Kidney (tissue), 14 donors: ENCODE data around the gene TMEM273. TPM values are rescaled to one million over a fixed set of nuclear protein-coding genes. Genes with fewer than 3 reads are reported as not detected.

Experiments
- DNase-seq, 5 donors: peaks; one replicate each; pipeline ENCODE4 v3.0.0-alpha.2; 2013 to 2020
- FAIRE-seq: peaks from 2 replicates; lab custom pipeline; 2012; peaks lifted over from hg19 to GRCh38; lab: Jason Lieb, UNC
- H3K27ac ChIP-seq, 2 donors: one replicate each; pipeline ENCODE4 v1.7.0; 2013; ENCODE audit warnings: low read depth in 2 of 2, low read length in 2 of 2, inconsistent platforms in 1 of 2
- H3K27me3 ChIP-seq: one replicate; pipeline ENCODE4 v1.7.1; 2013; ENCODE audit warnings: low read length, inconsistent platforms; ENCODE audit not compliant: control insufficient read depth, insufficient read depth
- H3K36me3 ChIP-seq, 3 donors: one replicate each; pipeline versions ENCODE4 v1.7.0 to v1.7.1; 2013; ENCODE audit warnings: low read length in 3 of 3, control low read depth in 1 of 3, inconsistent platforms in 1 of 3; ENCODE audit not compliant: insufficient read depth in 3 of 3, control insufficient read depth in 2 of 3
- H3K4me1 ChIP-seq, 3 donors: one replicate each; pipeline versions ENCODE4 v1.7.0 to v1.7.1; 2013; ENCODE audit warnings: low read length in 3 of 3, inconsistent platforms in 1 of 3, low read depth in 1 of 3; ENCODE audit not compliant: control insufficient read depth in 2 of 3, insufficient read depth in 2 of 3
- H3K4me3 ChIP-seq, 3 donors: one replicate each; pipeline versions ENCODE4 v1.7.0 to v1.8.1; 2013; ENCODE audit warnings: low read length in 3 of 3, control low read depth in 1 of 3, inconsistent platforms in 1 of 3
- H3K9ac ChIP-seq, 3 donors: one replicate each; pipeline versions ENCODE4 v1.7.0 to v1.7.1; 2013; ENCODE audit warnings: low read length in 3 of 3, control low read depth in 1 of 3, inconsistent platforms in 1 of 3
- H3K9me3 ChIP-seq, 3 donors: one replicate each; pipeline versions ENCODE4 v1.7.0 to v1.7.1; 2013; ENCODE audit warnings: low read length in 3 of 3, control low read depth in 1 of 3, inconsistent platforms in 1 of 3; ENCODE audit not compliant: control insufficient read depth in 2 of 3, insufficient read depth in 1 of 3
- CTCF ChIP-seq: IDR thresholded peaks from 3 replicates; pipeline ENCODE4 v1.5.1; 2012; ENCODE audit warnings: mild to moderate bottlenecking, moderate library complexity, borderline replicate concordance; ENCODE audit not compliant: insufficient read depth; ENCODE audit errors: extremely low read depth
- intact Hi-C: fragments of 100-400 bp; cut with DNase I; formaldehyde crosslinking; loops from one replicate; pipeline ENCODE4 v1.11.1; 2022
- polyA plus RNA-seq: library from polyadenylated mRNA; stranded (reverse); fragments of 350-450 nt; fragmentation: Illumina TruSeq; extraction: RNeasy Lipid Tissue Mini Kit (QIAGEN cat#74804); gene quantifications from one replicate; pipeline ENCODE4 v1.2.3, GENCODE V29; 2014; ENCODE audit warnings: low read depth, low replicate concordance; ENCODE audit not compliant: insufficient read depth
- total RNA-seq: library from RNA; stranded (reverse); fragmentation: NEBNext Ultra II Directional; extraction: Animal tissue kit (Norgen Biotek cat#: 25700); gene quantifications from one replicate; pipeline ENCODE4 v1.2.1, GENCODE V29; 2021
- donor health status: control.
- donor health status: control.
- donor health status: control.
- donor health status: control.
- donor health status: control.
- donor health status: DM: yes; HTN: yes; CAD: no.
- donor health status: Normal renal cell carcinoma (clear cell type).

Gene TMEM273
- total and polyA plus RNA-seq, 2 donors from 2014 or later, result 3.2 to 16.8 TPM

GRCh38 chr10:49115015-49115795 lies 73.0 kb downstream of the TMEM273 start, which contains the start of gene VSTM4:
Gene VSTM4 (minus strand): TSS chr10:49115522. CDS start chr10:49115485, 37 bp downstream.
- H3K4me1 ChIP-seq, result peaks cover 0 to 13% (median 3%) of the 10 kb centered on the region in 3 donors
- peak within 1 kb of the TSS; percentile 66 to 75 (median 74) for H3K4me3 ChIP-seq
- FAIRE-seq, result no peak
- intact Hi-C loops, result no loop called here
- no peaks in the 10 kb centered on the region for H3K9me3 ChIP-seq
- peak within 1 kb of the TSS; percentile 45 to 57 (median 51) for H3K9ac ChIP-seq
- peak within 1 kb of the TSS in 1 of 2 donors; percentile 33 for H3K27ac ChIP-seq
- TF ChIP-seq CTCF, result no peak
- H3K27me3 ChIP-seq, result no peaks in the 10 kb centered on the region
- no peaks in the 10 kb centered on the region for H3K36me3 ChIP-seq
- DNase-seq, result peak in 4 of 5 donors; percentile 43 to 67 (median 54)

GRCh38 chr10:49114718-49115014 lies 73.5 kb downstream of the TMEM273 start:
- peak overlapping the region; percentile 45 to 57 (median 51) for H3K9ac ChIP-seq
- intact Hi-C loops, result no loop called here
- no peaks in the 10 kb centered on the region for H3K27me3 ChIP-seq
- peaks cover 0 to 13% (median 3%) of the 10 kb centered on the region in 3 donors for H3K4me1 ChIP-seq
- no peak for TF ChIP-seq CTCF
- H3K27ac ChIP-seq, result peak overlapping the region in 1 of 2 donors; percentile 33
- H3K36me3 ChIP-seq, result no peaks in the 10 kb centered on the region
- DNase-seq (no peak), FAIRE-seq (no peak)
- H3K9me3 ChIP-seq, result no peaks in the 10 kb centered on the region
- peak overlapping the region; percentile 66 to 75 (median 74) for H3K4me3 ChIP-seq

- no peak overlapping the region for H3K9ac ChIP-seq
- intact Hi-C loops, result no loop called here
- DNase-seq, result peak in 1 of 5 donors; percentile 7
- H3K36me3 ChIP-seq, result no peaks in the 10 kb centered on the region
- H3K27ac ChIP-seq, result no peak overlapping the region
- no peak for FAIRE-seq
- H3K27me3 ChIP-seq, result no peaks in the 10 kb centered on the region
- no peaks in the 10 kb centered on the region for H3K9me3 ChIP-seq
- H3K4me3 ChIP-seq, result peak overlapping the region in 2 of 3 donors; percentile 74 to 75
- peaks cover 0 to 19% (median 3%) of the 10 kb centered on the region in 3 donors for H3K4me1 ChIP-seq
- TF ChIP-seq CTCF, result no peak
Observed at GRCh38 chr10:49113741-49114141, 74.5 kb downstream of the TMEM273 start.
